Measurements from ENCODE around the gene TPR. TPM values are rescaled to one million over a fixed set of nuclear protein-coding genes. Genes with fewer than 3 reads are reported as not detected.

Gene TPR
- total RNA-seq, 4 donors from 2014 or later, result 53.7 to 78.8 (median 70.1) TPM

DNA sequence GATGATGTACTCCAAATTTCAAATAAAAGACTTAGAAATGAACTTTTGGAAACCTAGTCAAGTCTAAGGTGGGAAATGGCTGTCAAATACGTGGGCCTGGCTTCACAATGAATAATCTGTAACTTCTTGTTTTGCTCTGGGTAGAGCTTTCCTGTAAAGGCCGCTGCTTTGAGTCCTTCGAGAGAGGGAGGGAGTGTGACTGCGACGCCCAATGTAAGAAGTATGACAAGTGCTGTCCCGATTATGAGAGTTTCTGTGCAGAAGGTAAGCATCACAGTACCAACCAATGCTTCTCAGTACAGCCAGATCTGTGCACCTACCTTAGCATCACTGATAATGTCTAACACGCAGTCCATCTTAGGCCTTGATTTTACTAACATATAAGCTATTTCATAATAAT, 73.6 kb downstream of the TPR start:
- Histone ChIP-seq H3K9me3 (no peaks in the 10 kb centered on the region), H3K27ac (no peak overlapping the region), H3K4me3 (no peak overlapping the region), H3K36me3 (no peaks in the 10 kb centered on the region), H3K4me1 (peaks cover 0 to 11% (median 0%) of the 10 kb centered on the region in 3 donors), H3K27me3 (no peaks in the 10 kb centered on the region)
- ATAC-seq, result no peak
- TF ChIP-seq EP300 (IDR thresholded peaks at IDR 0.05), result no peak
- no peak for TF ChIP-seq POLR2A (IDR thresholded peaks at IDR 0.05)
- no peak for TF ChIP-seq POLR2AphosphoS5 (IDR thresholded peaks at IDR 0.05)
- TF ChIP-seq, protein P1, sequence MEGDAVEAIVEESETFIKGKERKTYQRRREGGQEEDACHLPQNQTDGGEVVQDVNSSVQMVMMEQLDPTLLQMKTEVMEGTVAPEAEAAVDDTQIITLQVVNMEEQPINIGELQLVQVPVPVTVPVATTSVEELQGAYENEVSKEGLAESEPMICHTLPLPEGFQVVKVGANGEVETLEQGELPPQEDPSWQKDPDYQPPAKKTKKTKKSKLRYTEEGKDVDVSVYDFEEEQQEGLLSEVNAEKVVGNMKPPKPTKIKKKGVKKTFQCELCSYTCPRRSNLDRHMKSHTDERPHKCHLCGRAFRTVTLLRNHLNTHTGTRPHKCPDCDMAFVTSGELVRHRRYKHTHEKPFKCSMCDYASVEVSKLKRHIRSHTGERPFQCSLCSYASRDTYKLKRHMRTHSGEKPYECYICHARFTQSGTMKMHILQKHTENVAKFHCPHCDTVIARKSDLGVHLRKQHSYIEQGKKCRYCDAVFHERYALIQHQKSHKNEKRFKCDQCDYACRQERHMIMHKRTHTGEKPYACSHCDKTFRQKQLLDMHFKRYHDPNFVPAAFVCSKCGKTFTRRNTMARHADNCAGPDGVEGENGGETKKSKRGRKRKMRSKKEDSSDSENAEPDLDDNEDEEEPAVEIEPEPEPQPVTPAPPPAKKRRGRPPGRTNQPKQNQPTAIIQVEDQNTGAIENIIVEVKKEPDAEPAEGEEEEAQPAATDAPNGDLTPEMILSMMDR (IDR thresholded peaks at IDR 0.05), result no peak
- WGBS, 2 donors (ENCODE audit: low coverage in 1 of 2), result 80 to 98% methylated on average over 3 to 7 of the region's 7 CpGs

DNA sequence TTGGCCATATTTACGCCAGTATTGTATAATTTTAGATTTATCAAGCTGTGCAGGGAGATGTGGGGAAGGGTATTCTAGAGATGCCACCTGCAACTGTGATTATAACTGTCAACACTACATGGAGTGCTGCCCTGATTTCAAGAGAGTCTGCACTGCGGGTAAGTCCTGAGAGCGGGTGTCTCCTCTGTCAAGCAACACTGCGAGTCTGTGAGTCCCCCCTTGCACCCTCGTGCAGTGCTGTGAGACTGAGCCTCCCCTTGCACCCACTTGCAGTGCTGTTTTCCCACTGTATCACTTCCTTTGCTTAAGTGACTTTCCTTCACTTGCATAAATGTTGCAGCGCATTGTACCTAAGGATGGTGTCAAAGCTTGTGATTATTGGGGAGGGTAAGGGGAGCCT, 75.0 kb downstream of the TPR start:
- no peak for ATAC-seq
- Histone ChIP-seq H3K27ac (no peak overlapping the region), H3K36me3 (no peaks in the 10 kb centered on the region), H3K27me3 (no peaks in the 10 kb centered on the region), H3K4me1 (peaks cover 0 to 7% (median 0%) of the 10 kb centered on the region in 3 donors), H3K9me3 (no peaks in the 10 kb centered on the region), H3K4me3 (no peak overlapping the region)
- TF ChIP-seq POLR2A (IDR thresholded peaks at IDR 0.05) (no peak), POLR2AphosphoS5 (IDR thresholded peaks at IDR 0.05) (no peak), EP300 (IDR thresholded peaks at IDR 0.05) (no peak)
- TF ChIP-seq, protein P1 (IDR thresholded peaks at IDR 0.05), result no peak
- 94 to 95% methylated on average over 3 to 4 of the region's 6 CpGs for WGBS, 2 donors (ENCODE audit: low coverage in 1 of 2)

DNA sequence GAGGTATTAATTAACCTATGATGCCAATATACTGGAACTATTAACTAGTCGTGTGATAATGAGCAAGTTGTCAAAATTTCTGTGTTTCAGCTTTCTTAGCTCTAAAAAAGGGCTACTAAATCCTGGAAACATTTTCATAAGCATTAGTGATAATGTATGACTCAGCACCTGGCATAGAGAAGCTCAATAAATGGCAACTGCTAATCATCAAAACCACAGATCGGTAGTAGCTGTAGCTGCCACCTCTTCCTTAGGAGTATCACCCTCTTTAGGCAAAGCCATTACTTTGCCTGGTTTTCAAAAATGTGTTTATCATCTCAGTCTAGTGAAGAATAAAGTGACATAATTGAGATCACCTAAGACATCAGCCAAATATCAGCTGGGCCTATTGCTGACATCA, 75.5 kb downstream of the TPR start:
- H3K36me3 ChIP-seq, result no peaks in the 10 kb centered on the region
- ATAC-seq, result no peak
- no peak overlapping the region for H3K27ac ChIP-seq
- no peak for TF ChIP-seq POLR2AphosphoS5 (IDR thresholded peaks at IDR 0.05)
- no peak for TF ChIP-seq POLR2A (IDR thresholded peaks at IDR 0.05)
- TF ChIP-seq, protein P1 (IDR thresholded peaks at IDR 0.05), result no peak
- no peak for TF ChIP-seq EP300 (IDR thresholded peaks at IDR 0.05)
- peaks cover 0 to 7% (median 0%) of the 10 kb centered on the region in 3 donors for H3K4me1 ChIP-seq
- H3K4me3 ChIP-seq, result no peak overlapping the region
- H3K9me3 ChIP-seq, result no peaks in the 10 kb centered on the region
- WGBS, 2 donors (ENCODE audit: low coverage in 1 of 2), result 88 to 93% methylated on average over 2 of the region's 2 CpGs
- no peaks in the 10 kb centered on the region for H3K27me3 ChIP-seq

DNA sequence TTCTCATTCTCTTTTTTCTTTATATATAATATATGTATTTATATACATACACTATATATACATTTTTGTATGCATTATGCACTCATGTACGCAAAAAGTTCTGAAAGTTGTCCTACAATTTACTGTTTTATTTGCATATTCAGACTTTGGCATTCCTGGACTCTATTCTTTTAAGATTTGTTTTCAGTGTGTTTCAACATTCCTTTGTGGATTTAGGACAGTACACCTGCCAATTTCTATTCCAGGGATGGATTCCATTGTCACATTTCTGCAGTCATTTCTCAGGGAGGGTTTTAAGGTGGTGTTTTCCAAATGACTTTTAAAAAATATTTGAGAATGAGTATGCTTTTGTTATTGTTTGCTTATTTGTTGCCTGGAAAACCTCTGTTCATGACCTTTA, 76.2 kb downstream of the TPR start:
- whole genome bisulfite sequencing, 2 donors (ENCODE audit: low coverage in 1 of 2), result 95% methylated on average over 1 of the region's 1 CpG; no CpG with 5 or more reads in 1 of the 2 donors

More for the DNA sequence above, 76.2 kb downstream of the TPR start:
- H3K9me3 ChIP-seq, result no peaks in the 10 kb centered on the region
- peaks cover 0 to 7% (median 0%) of the 10 kb centered on the region in 3 donors for H3K4me1 ChIP-seq
- H3K27me3 ChIP-seq, result no peaks in the 10 kb centered on the region
- no peak for ATAC-seq
- H3K27ac ChIP-seq, result no peak overlapping the region
- no peak overlapping the region for H3K4me3 ChIP-seq
- no peaks in the 10 kb centered on the region for H3K36me3 ChIP-seq
- no peak for TF ChIP-seq EP300 (IDR thresholded peaks at IDR 0.05)
- TF ChIP-seq, protein P1 (IDR thresholded peaks at IDR 0.05), result no peak
- no peak for TF ChIP-seq POLR2AphosphoS5 (IDR thresholded peaks at IDR 0.05)
- TF ChIP-seq POLR2A (IDR thresholded peaks at IDR 0.05), result no peak

Measured in gastroesophageal sphincter (tissue), 4 donors.